AG04449 (cell line): ENCODE measurements around the gene GSAP.

Experiments used
- CTCF ChIA-PET: fragments of 350-600 bp; formaldehyde crosslinking; extraction: SDS; loops from one replicate; lab custom pipeline; 2021; ENCODE audit warnings: antibody characterized with exemption; lab: Yijun Ruan, JAX
- POLR2A ChIA-PET: fragments of 400-600, 350-600 bp; formaldehyde crosslinking; extraction: SDS; loops from one replicate; lab custom pipeline; 2020; ENCODE audit warnings: antibody characterized with exemption, inconsistent platforms; lab: Yijun Ruan, JAX
- DNase-seq: peaks from one replicate; pipeline ENCODE4 v3.0.0-alpha.2; 2010; ENCODE audit warnings: low read depth, low spot score
- H3K4me3 ChIP-seq: 2 replicates; pipeline ENCODE4 v1.5.1; 2011; ENCODE audit warnings: low read depth, mild to moderate bottlenecking, control low read depth, low read length
- TF ChIP-seq, protein P1 (sequence below): IDR thresholded peaks from one replicate; pipeline ENCODE4 v1.5.1; 2011; ENCODE audit warnings: mild to moderate bottlenecking, moderate library complexity, low read length, control low read depth, inconsistent platforms; ENCODE audit not compliant: insufficient read depth; ENCODE audit errors: missing control alignments

GSAP gene

DNA sequence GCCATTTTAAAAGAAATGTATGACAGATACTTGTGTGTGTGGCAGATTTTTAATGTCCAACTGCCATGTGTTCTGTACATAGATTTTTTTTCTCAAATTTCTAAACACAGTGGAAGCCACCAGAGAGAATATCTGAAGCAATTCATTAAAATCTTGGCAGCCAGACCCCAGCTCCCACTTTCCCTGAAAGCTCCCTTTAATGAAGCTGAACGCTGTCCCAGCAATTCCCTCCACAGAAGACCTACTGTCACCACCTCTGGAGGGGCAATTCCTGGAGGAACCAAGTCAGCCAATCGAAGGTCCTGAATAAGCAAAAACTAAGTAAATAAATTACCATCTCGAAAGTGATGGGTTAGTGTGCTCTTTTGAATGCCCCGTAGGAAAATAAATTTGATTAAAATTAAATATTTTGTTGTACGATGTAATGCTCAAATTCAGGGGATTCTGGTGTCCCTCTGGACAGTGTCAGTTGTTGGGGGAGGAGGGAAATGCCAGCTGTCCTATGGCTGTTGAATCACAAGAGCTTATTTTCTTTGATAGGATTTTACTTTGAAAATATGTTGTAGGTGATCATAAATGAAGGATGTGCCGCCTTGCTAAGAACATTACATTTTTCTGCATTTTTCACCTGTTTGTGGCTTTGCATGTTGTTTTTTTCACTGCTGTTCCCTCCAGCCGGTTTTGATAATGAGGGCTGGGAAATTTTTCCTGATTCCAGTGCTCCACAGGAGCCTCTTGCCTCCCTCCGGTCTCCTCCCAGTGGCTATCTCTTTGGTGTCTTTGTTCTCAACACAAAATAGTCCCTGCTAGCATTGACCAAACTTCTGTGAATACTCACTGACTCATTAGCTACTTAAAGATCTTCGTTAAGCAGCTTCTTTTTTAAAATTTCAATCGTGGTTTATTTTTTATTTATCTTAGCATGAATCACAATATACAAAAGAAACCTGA, 9.2 kb upstream of the GSAP start:
- DNase-seq, result no peak
- H3K4me3 ChIP-seq, result no peak overlapping the region
- ChIA-PET POLR2A (no interaction called here), CTCF (interaction anchor here (1.4 to 5.5 kb wide), 2 partner anchors 10 to 19 kb away, joined by 3 to 24 read pairs; partner anchors contain the start of gene GSAP)
- TF ChIP-seq, protein P1, sequence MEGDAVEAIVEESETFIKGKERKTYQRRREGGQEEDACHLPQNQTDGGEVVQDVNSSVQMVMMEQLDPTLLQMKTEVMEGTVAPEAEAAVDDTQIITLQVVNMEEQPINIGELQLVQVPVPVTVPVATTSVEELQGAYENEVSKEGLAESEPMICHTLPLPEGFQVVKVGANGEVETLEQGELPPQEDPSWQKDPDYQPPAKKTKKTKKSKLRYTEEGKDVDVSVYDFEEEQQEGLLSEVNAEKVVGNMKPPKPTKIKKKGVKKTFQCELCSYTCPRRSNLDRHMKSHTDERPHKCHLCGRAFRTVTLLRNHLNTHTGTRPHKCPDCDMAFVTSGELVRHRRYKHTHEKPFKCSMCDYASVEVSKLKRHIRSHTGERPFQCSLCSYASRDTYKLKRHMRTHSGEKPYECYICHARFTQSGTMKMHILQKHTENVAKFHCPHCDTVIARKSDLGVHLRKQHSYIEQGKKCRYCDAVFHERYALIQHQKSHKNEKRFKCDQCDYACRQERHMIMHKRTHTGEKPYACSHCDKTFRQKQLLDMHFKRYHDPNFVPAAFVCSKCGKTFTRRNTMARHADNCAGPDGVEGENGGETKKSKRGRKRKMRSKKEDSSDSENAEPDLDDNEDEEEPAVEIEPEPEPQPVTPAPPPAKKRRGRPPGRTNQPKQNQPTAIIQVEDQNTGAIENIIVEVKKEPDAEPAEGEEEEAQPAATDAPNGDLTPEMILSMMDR, result no peak

DNA sequence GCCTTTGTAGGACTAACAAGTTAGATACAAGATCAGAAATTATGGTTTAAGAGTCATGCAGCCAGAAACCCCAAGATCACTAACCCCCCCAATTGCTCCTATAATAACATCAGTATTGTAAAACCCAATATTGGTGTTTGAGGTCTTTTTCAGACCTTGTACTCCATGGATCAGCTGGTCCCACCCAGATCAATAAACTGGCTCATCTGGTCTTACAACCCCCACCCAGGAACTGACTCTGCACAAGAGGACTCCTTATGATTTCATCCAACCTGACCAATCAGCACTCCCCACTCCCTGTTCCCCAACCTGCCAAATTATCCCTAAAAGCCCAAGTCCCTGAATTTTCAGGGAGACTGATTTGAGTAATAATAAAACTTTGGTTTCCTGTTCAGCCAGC, 6.4 kb upstream of the GSAP start:
- CTCF ChIA-PET, result no interaction called here
- TF ChIP-seq, protein P1, result no peak

DNA sequence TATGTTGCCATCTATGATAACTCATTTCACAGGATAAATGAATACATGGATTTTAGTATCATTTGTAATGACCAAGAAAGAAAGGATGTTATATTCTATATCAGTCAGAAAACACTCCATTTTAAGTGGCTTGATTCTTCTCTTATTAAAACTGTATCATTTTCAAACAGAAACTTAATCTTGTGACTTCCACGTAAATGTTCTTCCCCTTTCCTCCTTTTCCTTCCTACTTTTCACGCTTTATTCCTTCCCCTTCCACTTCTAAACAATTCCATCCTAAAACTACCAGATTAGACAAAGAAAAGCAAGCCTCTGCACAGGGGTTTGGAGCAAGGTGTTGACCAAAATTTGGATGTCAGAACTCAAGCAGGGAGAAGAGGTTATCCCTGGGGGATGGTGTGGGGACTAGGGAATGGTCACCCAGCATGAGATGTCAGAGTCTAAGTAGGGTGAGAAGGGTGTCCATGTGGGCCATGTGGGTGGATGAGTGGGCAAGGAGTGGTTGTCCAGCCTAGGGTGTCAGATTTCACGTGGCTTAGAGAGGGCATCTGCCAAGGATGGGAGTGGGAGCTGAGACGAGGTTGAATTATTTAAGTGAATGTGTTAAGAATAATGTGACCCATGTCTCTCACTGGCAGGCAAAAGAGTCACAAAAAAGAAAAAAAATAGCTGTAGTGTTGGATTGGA, 5.0 kb upstream of the GSAP start:
- POLR2A ChIA-PET, result no interaction called here

More for the DNA sequence above, 6.4 kb upstream of the GSAP start:
- no peak overlapping the region for H3K4me3 ChIP-seq
- no peak for DNase-seq
- POLR2A ChIA-PET, result no interaction called here

DNA sequence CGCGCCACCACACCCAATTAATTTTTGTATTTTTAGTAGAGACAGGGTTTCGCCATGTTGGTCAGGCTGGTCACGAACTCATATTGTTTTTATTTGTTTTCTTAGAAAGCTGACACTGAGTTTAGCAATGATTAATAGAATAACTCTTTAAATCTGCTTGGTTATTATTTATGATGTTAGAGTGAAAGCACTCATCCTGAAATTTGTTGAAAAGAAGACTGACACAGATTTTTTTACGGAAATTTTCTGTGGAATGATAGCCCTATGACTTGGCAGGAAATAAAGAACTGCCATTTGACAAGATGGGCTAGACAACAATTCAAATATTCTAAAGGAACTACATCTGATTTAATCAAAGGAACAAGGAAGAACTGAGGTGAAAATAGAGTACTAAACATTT, 4.3 kb upstream of the GSAP start:
- TF ChIP-seq, protein P1, result no peak
- DNase-seq, result no peak
- ChIA-PET POLR2A (no interaction called here), CTCF (no interaction called here)
- no peak overlapping the region for H3K4me3 ChIP-seq

More for the DNA sequence above, 5.0 kb upstream of the GSAP start:
- CTCF ChIA-PET, result no interaction called here
- DNase-seq, result no peak
- TF ChIP-seq, protein P1, result no peak
- H3K4me3 ChIP-seq, result no peak overlapping the region

DNA sequence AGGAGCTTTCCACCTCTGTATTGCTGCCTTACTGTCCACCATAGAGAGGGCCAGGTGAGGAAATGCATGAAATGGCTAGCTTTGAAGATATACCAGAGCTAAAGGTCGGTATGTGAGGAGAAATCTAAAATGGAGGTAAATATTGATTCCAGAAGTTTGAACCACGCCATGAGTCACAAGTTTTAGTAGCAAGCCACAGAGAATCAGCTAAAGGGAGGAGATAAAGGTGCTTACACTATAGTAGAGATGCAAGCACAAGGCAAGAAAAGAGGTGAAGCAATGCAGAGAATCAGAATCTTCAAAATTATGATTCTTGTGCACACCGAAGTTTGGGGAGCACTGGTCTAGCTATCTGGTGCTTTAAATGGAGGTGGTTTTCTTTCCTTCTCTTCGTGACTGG, 3.0 kb upstream of the GSAP start:
- no peak for DNase-seq
- ChIA-PET CTCF (interaction anchor here (1.0 to 1.1 kb wide), 2 partner anchors 9 to 10 kb away, joined by 3 read pairs; no protein-coding TSS in a partner anchor), POLR2A (no interaction called here)
- TF ChIP-seq, protein P1, result no peak
- no peak overlapping the region for H3K4me3 ChIP-seq

DNA sequence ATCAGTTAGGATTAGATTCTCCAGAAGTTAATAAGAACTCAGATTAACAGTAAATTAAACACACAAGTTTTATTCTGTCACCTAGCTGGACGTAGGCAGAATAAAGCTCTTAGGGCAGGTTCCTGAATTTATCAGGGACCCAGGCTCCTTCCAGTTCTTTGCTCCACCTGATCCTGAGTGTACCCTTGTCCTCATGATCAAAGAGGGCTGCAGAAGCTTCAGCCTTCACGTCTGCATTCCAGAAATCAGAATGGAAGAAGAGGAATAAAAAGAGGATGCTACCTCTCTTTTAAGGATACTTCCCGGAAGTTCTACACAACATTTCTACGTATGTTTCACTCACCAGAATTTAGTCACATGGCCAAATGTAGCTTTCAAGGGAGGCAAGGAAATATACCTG, 1.7 kb upstream of the GSAP start:
- CTCF ChIA-PET, result interaction anchor here (0.8 to 5.1 kb wide), 2 partner anchors 8 to 13 kb away, joined by 3 to 24 read pairs; no protein-coding TSS in a partner anchor

More for the DNA sequence above, 1.7 kb upstream of the GSAP start:
- TF ChIP-seq, protein P1, result no peak
- POLR2A ChIA-PET, result no interaction called here
- DNase-seq, result no peak
- no peak overlapping the region for H3K4me3 ChIP-seq
